Measurements from ENCODE around the gene KRTAP2-1. TPM values are rescaled to one million over a fixed set of nuclear protein-coding genes. Genes with fewer than 3 reads are reported as not detected.

KRTAP2-1 gene
- total RNA-seq, 1 experiment from 2014 or later = not detected

- Histone ChIP-seq H4K20me1 (ENCODE audit: low read length) (no peaks in the 10 kb centered on the region), H2AFZ (ENCODE audit: low read length) (no peak overlapping the region), H3K79me2 (ENCODE audit: low read length) (no peaks in the 10 kb centered on the region), H3K36me3 (ENCODE audit: low read depth, low read length) (no peaks in the 10 kb centered on the region), H3K4me2 (ENCODE audit: low read length) (no peak overlapping the region), H3K9me3 (ENCODE audit: low read length) (no peaks in the 10 kb centered on the region), H3K4me1 (ENCODE audit: insufficient read depth, low read length) (peaks cover 27% of the 10 kb centered on the region), H3F3A (ENCODE audit: low read length, unreplicated experiment) (no peaks in the 10 kb centered on the region), H3K9me2 (replicated peaks; ENCODE audit: low read length) (no peaks in the 10 kb centered on the region), H3K9ac (ENCODE audit: low read length) (no peak overlapping the region), H3K4me3 (ENCODE audit: low read length) (no peak overlapping the region), H3K27me3 (ENCODE audit: low read length) (no peaks in the 10 kb centered on the region), H3K27ac (ENCODE audit: low read length) (no peak overlapping the region)
- ATAC-seq (no peak), DNase-seq (no peak)
- ChIA-PET CTCF (no interaction called here), POLR2A (ENCODE audit: unreplicated experiment) (no interaction called here)
- BruUV-seq (replicated peaks) = no TSS peak
- intact Hi-C loops (cut with micrococcal nuclease) = no loop called here
- no peak for TF ChIP-seq EZH2phosphoT487 (IDR thresholded peaks at IDR 0.05; ENCODE audit: borderline replicate concordance, low read length)
These were observed 31.7 kb downstream of the KRTAP2-1 start for GRCh38 chr17:41015454-41015853.

- Histone ChIP-seq H3K9me2 (replicated peaks; ENCODE audit: low read length) (no peaks in the 10 kb centered on the region), H3K4me1 (ENCODE audit: insufficient read depth, low read length) (peaks cover 42% of the 10 kb centered on the region), H3K9me3 (ENCODE audit: low read length) (no peaks in the 10 kb centered on the region), H3K36me3 (ENCODE audit: low read depth, low read length) (no peaks in the 10 kb centered on the region), H3K4me2 (ENCODE audit: low read length) (peak overlapping the region; percentile 6), H3F3A (ENCODE audit: low read length, unreplicated experiment) (peaks cover 5% of the 10 kb centered on the region), H3K27me3 (ENCODE audit: low read length) (no peaks in the 10 kb centered on the region), H3K4me3 (ENCODE audit: low read length) (no peak overlapping the region), H3K27ac (ENCODE audit: low read length) (peak overlapping the region; percentile 79), H4K20me1 (ENCODE audit: low read length) (no peaks in the 10 kb centered on the region), H3K9ac (ENCODE audit: low read length) (no peak overlapping the region), H2AFZ (ENCODE audit: low read length) (no peak overlapping the region), H3K79me2 (ENCODE audit: low read length) (no peaks in the 10 kb centered on the region)
- POLR2A ChIA-PET (ENCODE audit: unreplicated experiment) = no interaction called here
- CTCF ChIA-PET = interaction anchor here (1.3 kb wide), 1 partner anchor 309 kb away, joined by 4 read pairs; no protein-coding TSS in a partner anchor
- intact Hi-C loops (cut with micrococcal nuclease) = no loop called here
- no peak for DNase-seq
- TF ChIP-seq EZH2phosphoT487 (IDR thresholded peaks at IDR 0.05; ENCODE audit: borderline replicate concordance, low read length) (no peak), EZH2 (IDR thresholded peaks at IDR 0.05; ENCODE audit: low read length, unreplicated experiment) (no peak), CTCF (conservative IDR thresholded peaks at IDR 0.05; ENCODE audit: low read depth, low read length) (no peak)
- ATAC-seq = no peak
- no TSS peak for BruUV-seq (replicated peaks)
These were observed 33.5 kb downstream of the KRTAP2-1 start for GRCh38 chr17:41013606-41014005.

- H3K4me2 ChIP-seq (ENCODE audit: low read length) = peak overlapping the region; percentile 6
- peaks cover 5% of the 10 kb centered on the region for H3F3A ChIP-seq (ENCODE audit: low read length, unreplicated experiment)
- DNase-seq = peak; percentile 86
- CTCF ChIA-PET = interaction anchor here (1.3 kb wide), 1 partner anchor 309 kb away, joined by 4 read pairs; no protein-coding TSS in a partner anchor
- no peaks in the 10 kb centered on the region for H3K36me3 ChIP-seq (ENCODE audit: low read depth, low read length)
- no peaks in the 10 kb centered on the region for H3K79me2 ChIP-seq (ENCODE audit: low read length)
- intact Hi-C loops (cut with micrococcal nuclease) = no loop called here
- POLR2A ChIA-PET (ENCODE audit: unreplicated experiment) = no interaction called here
- H3K27me3 ChIP-seq (ENCODE audit: low read length) = no peaks in the 10 kb centered on the region
- peak overlapping the region; percentile 79 for H3K27ac ChIP-seq (ENCODE audit: low read length)
- no peak overlapping the region for H3K4me3 ChIP-seq (ENCODE audit: low read length)
- H3K9me2 ChIP-seq (replicated peaks; ENCODE audit: low read length) = no peaks in the 10 kb centered on the region
- H2AFZ ChIP-seq (ENCODE audit: low read length) = no peak overlapping the region
- BruUV-seq (replicated peaks) = no TSS peak
- TF ChIP-seq EZH2 (IDR thresholded peaks at IDR 0.05; ENCODE audit: low read length, unreplicated experiment) (no peak), CTCF (conservative IDR thresholded peaks at IDR 0.05; ENCODE audit: low read depth, low read length) (no peak), EZH2phosphoT487 (IDR thresholded peaks at IDR 0.05; ENCODE audit: borderline replicate concordance, low read length) (no peak)
- peak; percentile 86 for ATAC-seq
- H3K9ac ChIP-seq (ENCODE audit: low read length) = no peak overlapping the region
- H3K9me3 ChIP-seq (ENCODE audit: low read length) = no peaks in the 10 kb centered on the region
- peaks cover 46% of the 10 kb centered on the region for H3K4me1 ChIP-seq (ENCODE audit: insufficient read depth, low read length)
- no peaks in the 10 kb centered on the region for H4K20me1 ChIP-seq (ENCODE audit: low read length)
These were observed 33.9 kb downstream of the KRTAP2-1 start for GRCh38 chr17:41013181-41013580.

All from PC-3 (cell line).